ENCODE data around the gene DAPP1. TPM values are rescaled to one million over a fixed set of nuclear protein-coding genes. Genes with fewer than 3 reads are reported as not detected.
"Not testable (repeated sequence)": the region's sequence is repeated elsewhere in the genome, so short reads cannot be mapped to it uniquely, and the experiment has no call there.

DAPP1 gene
- 0.78 TPM for total RNA-seq

GRCh38 chr4:99816545-99817308 is at the start of gene DAPP1:
DAPP1 (plus strand) TSS chr4:99816827; CDS start chr4:99816914, 87 bp downstream.
- peak; percentile 63 for ATAC-seq
- DNase-seq (ENCODE audit: low spot score), result peak; percentile 49

DNA sequence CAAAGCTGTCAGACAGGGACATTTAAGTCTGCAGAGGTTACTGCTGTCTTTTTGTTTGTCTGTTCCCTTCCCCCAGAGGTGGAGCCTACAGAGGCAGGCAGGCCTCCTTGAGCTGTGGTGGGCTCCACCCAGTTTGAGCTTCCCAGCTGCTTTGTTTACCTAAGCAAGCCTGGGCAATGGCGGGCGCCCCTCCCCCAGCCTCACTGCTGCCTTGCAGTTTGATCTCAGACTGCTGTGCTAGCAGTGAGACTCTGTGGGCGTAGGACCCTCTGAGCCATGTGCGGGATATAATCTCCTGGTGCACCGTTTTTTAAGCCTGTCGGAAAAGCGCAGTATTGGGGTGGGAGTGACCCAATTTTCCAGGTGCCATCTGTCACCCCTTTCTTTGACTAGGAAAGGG is 45.8 kb upstream of the DAPP1 start:
- ATAC-seq; DNase-seq (ENCODE audit: low spot score): not testable (repeated sequence)

GRCh38 chr4:99783940-99784339 is 32.7 kb upstream of the DAPP1 start:
- DNase-seq (ENCODE audit: low spot score) (no peak), ATAC-seq (no peak)

DNA sequence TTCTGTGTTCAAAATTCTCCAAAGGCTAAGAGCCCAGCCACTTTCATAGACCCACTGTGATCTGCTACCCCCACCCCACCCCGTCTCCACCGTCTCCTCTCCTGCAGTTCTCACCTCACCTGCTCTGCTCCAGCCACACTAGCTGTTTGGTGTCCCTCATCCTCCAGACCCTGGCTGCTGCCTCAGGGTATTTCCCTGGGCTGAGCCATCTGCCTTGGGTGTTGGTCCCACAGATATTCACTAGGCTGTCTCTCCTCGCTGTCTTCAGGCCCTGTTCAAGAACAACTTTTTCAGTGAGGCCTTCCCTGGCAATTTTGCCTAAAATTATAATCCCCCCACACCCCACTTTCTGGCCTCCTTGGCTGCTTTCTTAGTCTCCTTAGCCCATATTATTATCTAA is 31.8 kb upstream of the DAPP1 start:
- DNase-seq (ENCODE audit: low spot score) (no peak), ATAC-seq (no peak)

GRCh38 chr4:99790796-99791617 is 25.6 kb upstream of the DAPP1 start:
- DNase-seq (ENCODE audit: low spot score), result no peak
- ATAC-seq, result no peak

DNA sequence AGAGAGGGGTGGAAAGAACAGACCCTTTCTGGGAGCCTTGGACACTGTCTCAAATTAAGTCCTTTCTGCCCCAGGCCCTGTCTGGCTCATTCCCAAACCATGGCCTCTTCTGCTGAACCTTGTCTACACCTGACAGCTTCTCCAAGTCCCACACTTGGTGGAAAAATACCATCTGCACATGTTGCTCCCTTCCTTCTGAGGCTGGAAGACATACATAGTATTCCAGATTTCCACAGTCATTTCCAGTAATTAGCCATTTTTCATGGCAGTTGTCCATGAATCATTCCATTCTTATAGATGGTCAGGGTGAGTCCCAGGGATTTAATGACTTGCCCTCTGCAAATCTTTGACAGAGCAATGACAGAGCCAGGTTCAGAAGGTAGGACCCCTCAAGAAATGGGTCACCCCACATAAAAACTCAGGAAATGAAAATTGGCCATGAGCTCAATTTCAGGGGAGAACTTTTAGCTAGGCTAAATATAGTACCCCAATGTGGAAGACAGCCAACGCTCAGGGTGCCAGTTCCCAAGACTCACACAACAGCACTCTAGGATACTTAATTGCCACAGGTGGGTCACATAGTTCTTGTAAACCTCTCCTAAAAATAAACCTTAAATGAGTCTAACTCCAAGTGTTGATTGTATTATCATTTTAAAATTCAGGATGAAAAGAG is 16.2 kb upstream of the DAPP1 start:
- ATAC-seq (no peak), DNase-seq (ENCODE audit: low spot score) (no peak)

DNA sequence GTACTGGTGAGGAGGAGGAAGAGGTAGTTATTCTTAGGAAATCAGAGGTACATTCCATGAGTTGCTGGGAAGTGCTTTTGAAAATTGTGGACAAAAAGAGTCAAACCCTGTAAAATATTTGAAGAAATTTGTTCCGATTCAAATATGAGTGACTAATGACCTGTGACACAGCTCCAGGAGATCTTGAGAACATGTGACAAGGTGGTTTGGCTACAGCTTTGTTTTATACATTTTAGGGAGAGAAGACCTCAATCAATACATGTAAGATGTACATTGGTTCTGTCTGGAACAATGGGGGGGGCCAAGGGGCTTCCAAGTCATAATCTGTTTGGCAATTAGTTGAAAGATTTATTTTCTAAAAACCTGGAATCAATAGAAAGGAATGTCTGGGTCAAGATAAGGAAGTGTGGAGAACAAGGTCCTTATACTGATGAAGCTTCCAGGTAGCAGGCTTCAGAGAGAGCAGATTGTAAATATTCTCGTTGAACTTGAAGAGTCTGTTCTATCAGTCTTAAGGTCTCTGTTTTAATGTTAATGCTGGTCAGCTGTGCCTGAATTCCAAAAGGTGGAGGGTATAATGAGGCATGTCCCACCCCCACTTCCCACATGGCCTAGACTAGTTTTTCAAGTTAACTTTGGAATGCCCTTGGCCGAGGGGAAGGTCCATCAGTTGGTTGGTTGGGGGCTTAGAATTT is 15.5 kb upstream of the DAPP1 start:
- DNase-seq (ENCODE audit: low spot score), result no peak
- no peak for ATAC-seq

GRCh38 chr4:99803566-99804101 is 13.0 kb upstream of the DAPP1 start:
- no peak for ATAC-seq

GRCh38 chr4:99806545-99806944 is 10.1 kb upstream of the DAPP1 start:
- DNase-seq (ENCODE audit: low spot score) (no peak), ATAC-seq (no peak)

More at GRCh38 chr4:99803566-99804101, 13.0 kb upstream of the DAPP1 start:
- no peak for DNase-seq (ENCODE audit: low spot score)

DNA sequence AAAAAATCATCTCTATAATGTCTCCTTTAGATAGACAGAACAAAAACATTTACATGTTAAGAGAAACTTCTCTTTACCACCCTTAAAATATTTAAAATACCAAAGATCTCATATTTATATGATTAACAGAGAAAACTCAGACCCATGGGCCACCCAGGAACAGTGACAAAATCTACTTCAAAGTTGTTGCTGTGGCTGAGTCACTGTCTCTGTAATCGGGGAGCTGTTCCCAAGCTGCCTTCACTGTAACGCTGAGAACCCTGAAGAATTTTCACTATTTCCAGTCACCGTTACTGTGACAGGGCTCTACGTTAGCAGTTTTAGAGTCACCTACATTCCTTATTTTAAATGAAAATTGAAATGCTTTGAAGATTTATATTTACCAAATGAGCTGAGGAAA is 9.0 kb upstream of the DAPP1 start:
- DNase-seq (ENCODE audit: low spot score), result no peak
- ATAC-seq, result no peak

GRCh38 chr4:99808260-99808857 is 8.3 kb upstream of the DAPP1 start:
- ATAC-seq (peak; percentile 97), DNase-seq (ENCODE audit: low spot score) (peak; percentile 74)

GRCh38 chr4:99809326-99809725 is 7.3 kb upstream of the DAPP1 start:
- no peak for DNase-seq (ENCODE audit: low spot score)
- no peak for ATAC-seq

- DNase-seq (ENCODE audit: low spot score) (no peak), ATAC-seq (no peak)
These were observed 6.1 kb upstream of the DAPP1 start for GRCh38 chr4:99810536-99810935.

DNA sequence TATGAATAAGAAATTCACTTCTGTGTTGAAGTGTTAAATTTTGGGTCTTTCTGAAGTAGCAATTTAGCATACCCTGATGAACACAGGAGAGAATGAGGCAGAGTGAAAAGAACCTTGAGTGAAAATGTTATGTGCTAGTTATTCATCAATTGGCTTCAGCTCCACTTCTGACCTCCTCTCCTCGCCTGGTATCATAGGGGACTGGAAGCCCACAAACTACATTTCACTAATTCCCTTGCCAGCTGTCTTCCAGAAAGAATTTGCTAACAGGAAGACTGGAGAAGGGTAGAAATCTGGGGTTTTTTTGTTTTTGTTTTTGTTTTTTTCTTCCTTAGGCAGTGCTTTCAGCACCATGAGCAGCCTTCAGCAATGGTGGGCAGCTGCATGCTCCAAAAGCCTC is 5.5 kb upstream of the DAPP1 start:
- ATAC-seq, result no peak

GRCh38 chr4:99811850-99812249 is 4.8 kb upstream of the DAPP1 start:
- ATAC-seq (peak; percentile 83), DNase-seq (ENCODE audit: low spot score) (no peak)

More for the DNA sequence above, 5.5 kb upstream of the DAPP1 start:
- DNase-seq (ENCODE audit: low spot score), result no peak

DNA sequence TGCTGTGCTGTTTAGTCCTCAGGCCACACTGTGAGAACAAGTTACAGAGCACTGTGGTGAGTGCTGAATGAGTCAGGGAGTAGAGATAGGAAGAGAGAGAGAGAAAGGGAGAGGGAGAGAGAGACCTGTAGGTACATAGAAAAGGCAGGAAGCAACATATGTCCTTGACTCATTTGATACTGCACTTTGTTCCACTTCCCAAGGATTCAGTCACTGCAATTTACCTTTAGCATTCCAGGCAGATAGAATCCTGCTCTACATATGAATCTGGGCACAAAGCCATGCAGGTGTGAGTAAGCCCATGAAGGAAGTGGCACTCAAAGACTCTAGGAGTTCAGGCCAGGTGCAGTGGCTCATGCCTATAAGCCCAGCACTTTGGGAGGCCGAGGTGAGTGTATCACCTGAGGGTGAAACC is 1.0 kb upstream of the DAPP1 start:
- DNase-seq (ENCODE audit: low spot score) (no peak), ATAC-seq (no peak)

DNA sequence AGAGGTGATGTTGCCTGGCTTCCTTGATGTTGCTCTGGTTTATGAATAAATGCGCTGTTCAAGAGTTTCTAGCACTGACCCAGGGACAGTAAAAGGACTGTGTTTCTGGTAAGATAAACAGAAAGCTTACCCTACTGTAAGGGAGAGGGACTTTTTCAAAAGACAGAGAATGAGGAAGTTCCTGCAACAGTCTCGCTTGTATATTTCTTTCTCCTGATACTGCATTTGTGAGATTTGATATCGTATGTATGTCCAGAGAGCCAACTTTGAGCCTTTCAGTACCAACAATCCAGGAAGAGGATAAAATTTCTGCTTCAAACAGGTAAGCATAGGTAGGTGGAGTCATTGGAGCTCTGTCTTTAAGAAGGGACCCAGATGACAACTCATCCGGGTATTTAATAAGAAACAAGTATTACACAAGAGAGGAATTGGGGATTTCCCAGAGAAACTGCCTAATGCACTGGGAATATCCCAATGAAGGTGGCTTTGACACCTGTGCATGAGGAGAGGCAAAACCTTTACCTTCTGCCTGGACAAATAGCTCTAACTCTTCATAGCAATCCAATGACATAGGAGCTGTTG is 773 bp downstream of the DAPP1 start:
- ATAC-seq (no peak), DNase-seq (ENCODE audit: low spot score) (no peak)

- ATAC-seq, result no peak
- DNase-seq (ENCODE audit: low spot score), result no peak
These were observed 2.0 kb downstream of the DAPP1 start for GRCh38 chr4:99818661-99819060.

DNA sequence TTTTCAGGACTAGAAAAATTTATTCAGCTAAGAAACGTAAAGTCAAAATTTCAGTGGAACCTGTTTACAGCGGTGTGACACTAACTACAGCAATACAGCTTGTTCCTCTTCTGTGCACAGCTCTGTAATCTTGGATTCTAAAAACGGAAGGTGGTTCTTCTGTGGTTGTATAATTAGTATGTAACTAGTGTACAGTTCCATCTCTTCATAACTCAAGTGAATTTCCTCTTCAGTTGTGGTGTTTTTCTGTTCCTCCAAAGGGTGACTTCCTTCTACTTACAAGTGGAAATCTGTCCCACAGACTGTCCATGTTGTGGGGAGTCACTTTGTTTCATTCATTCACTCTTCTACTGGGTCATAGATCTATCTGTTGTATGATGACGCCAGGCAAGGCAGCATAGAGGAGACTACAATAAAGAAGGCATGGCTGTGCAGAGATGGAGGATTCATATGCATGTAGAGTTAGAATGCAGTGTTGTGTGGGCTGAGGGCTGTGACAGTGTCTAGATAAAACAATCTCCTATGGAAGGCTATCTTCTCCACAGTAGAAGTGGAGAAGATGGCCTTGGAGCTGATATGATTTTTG is 5.4 kb downstream of the DAPP1 start:
- ATAC-seq (no peak), DNase-seq (ENCODE audit: low spot score) (no peak)

DNA sequence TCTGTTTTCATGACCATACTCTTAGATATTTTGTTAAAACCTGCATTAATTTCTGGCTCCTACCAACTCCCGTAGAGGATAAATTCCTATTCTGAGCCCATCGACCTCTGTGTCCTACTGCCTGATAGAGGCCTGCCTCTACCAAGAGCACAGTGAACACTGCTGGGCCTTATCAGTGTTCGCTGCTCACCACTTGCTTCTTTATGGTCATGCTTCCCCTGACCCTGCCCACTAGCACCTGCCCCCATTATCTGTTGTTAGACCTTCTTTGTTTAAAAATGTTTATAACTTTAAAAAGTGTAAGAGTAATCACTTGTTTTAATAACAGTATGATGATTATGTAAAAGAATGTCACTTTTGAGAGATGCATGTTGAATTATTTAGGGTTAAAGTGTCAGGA is 6.1 kb downstream of the DAPP1 start:
- ATAC-seq (no peak), DNase-seq (ENCODE audit: low spot score) (no peak)
